ENCODE data around the gene SYTL1.
"Not testable (repeated sequence)": the region's sequence is repeated elsewhere in the genome, so short reads cannot be mapped to it uniquely, and the experiment has no call there.

Gene SYTL1

DNA sequence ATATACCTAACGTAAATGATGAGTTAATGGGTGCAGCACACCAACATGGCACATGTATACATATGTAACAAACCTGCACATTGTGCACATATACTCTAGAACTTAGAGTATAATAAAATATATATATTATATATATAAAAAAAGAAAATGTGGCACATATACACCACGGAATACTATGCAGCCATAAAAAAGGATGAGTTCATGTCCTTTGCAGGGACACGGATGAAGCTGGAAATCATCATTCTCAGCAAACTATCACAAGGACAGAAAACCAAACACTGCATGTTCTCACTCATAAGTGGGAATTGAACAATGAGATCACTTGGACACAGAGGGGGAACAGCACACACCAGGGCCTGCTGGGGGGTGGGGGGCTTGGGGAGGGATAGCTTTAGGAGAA, 43.0 kb downstream of the SYTL1 start:
- DNase-seq (ENCODE audit: low read depth in 2 of 2) = not testable (repeated sequence)

DNA sequence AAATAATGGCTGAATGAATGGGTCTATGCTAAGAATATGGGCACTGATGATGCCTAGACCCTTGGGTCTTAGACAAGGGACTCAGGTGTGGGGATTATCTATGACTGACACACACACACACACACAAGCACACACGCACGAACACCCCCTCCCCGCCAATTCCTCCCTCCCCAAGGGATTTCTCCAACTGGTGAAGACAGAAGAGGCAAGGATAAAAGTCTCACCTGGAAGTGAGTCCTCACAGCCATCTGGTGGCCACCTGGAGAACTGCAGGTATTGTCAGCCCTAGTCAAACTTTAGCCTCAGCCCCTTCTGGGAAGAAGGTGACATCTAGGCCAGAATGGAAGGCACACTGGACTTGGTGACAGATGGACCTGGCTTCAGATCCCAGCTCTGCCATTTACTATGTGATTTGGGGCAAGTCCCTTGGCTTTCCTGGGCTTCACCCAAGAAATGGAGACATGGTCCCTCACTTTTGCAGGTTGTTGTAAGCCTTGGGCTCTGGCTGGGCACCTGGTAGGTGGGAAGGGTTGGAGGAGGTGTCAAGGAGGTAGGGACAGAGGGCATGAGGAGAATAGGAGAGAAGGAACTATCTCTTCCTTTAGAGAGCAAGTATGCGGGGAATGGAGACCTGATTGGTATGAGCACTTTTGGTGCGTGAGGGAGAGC, 46.6 kb downstream of the SYTL1 start:
- no peak for DNase-seq (ENCODE audit: low read depth in 2 of 2)

- no peak for DNase-seq (ENCODE audit: low read depth in 2 of 2)
These were observed 49.8 kb downstream of the SYTL1 start for GRCh38 chr1:27391511-27392095.

- peak; percentile 83 to 84 for DNase-seq (ENCODE audit: low read depth in 2 of 2)
These were observed 50.4 kb downstream of the SYTL1 start, which contains the start of gene GPR3 for GRCh38 chr1:27392096-27392777. TSS of gene GPR3 (plus strand) at chr1:27392622. CDS start at chr1:27393799, 1,177 bp downstream.

DNA sequence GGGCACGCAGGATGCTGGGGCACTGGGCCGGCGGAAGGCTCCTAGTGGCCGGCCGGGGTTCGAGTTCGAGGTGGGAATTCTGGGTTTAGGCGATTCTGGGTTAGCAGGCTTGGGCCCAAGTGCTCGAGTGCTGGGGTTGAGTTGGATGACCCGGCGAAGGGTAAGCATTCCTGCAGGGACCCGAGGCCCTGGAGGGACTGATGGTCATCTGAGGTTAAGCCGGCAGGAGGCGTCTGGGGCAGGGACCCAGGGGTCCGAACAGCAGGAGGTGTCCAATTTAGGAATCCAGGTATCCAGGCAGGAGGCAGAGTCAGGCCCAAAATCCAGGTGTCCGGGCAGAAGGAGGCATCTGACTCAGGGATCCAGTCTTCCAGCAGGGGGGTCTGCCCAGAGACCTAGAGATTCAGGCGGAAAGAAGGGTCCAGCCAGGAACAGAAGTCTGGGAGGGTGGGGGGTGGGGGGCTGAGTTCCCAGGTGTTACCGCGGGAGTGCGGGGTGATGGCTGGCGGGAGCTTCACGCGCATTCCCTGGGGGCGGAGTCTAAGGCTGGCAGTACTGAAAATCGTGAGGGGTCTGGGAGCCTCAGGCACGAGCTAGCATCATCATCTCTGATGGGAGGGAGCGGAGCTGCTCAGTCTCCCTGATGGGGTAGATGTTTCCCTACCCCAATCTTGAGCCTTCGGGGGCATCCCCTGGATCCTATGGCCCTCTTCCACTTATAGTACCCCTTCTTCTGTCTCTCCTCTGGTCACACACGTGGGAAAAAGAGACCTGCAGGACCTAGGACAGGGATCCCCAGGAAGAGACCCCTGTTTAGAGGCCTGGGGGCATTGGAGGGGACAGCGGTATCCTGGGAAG, 51.2 kb downstream of the SYTL1 start:
- no peak for DNase-seq (ENCODE audit: low read depth in 2 of 2)

DNA sequence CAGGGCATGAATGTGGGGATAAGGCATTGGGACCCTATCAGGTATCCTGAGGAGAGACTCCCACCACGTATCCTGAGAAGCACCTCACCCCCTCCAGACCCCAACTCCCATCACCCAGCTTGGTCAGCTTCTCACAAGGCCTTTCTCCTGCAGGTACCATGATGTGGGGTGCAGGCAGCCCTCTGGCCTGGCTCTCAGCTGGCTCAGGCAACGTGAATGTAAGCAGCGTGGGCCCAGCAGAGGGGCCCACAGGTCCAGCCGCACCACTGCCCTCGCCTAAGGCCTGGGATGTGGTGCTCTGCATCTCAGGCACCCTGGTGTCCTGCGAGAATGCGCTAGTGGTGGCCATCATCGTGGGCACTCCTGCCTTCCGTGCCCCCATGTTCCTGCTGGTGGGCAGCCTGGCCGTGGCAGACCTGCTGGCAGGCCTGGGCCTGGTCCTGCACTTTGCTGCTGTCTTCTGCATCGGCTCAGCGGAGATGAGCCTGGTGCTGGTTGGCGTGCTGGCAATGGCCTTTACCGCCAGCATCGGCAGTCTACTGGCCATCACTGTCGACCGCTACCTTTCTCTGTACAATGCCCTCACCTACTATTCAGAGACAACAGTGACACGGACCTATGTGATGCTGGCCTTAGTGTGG, 51.9 kb downstream of the SYTL1 start:
- DNase-seq (ENCODE audit: low read depth in 2 of 2) = no peak

- no peak for DNase-seq (ENCODE audit: low read depth in 2 of 2)
These were observed 52.4 kb downstream of the SYTL1 start for GRCh38 chr1:27394282-27394658.

DNA sequence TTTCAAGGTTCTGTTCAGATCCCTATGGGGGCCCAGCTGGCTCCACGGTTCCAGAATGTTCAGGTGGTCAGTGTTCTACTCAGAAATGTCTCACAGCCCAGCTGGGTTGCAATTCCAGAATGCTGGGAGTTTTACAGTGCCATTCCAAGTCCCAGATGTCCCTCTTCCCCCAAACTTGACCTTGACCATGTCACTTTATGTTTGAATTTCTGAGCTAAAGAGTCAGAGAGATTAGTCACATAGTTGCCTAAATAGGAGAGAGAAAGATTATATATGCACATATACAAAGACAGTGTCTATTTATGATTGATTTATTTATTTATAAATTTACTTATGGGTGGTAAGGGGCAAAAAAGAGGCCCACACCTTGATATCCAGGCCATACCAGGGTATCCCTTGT, 53.1 kb downstream of the SYTL1 start:
- no peak for DNase-seq (ENCODE audit: low read depth in 2 of 2)

- peak in 1 of 2 experiments; percentile 44 for DNase-seq (ENCODE audit: low read depth in 2 of 2)
These were observed 53.8 kb downstream of the SYTL1 start for GRCh38 chr1:27395441-27396195.

DNA sequence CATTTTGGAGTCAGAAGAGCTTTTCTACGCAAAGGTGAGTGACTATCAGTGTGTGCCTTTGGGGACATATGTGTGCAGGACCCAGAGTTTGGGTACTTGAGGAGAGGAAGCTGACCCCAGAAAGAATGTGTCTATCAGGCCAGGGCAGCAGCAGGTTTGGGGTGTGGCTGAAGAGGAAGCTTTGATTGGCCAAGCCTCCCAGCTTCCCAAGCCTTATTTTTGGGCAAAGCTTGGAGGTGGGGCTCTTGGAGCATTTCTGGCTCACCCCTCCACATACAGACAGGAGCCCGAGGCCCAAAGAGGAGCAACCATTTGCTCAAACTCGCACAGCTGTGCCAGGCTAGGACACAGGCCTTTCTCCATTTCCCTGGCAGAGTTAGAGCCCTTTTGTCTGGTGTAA, 55.3 kb downstream of the SYTL1 start:
- DNase-seq (ENCODE audit: low read depth in 2 of 2) = no peak

- no peak for DNase-seq (ENCODE audit: low read depth in 2 of 2)
These were observed 55.9 kb downstream of the SYTL1 start for GRCh38 chr1:27397749-27398148.

DNA sequence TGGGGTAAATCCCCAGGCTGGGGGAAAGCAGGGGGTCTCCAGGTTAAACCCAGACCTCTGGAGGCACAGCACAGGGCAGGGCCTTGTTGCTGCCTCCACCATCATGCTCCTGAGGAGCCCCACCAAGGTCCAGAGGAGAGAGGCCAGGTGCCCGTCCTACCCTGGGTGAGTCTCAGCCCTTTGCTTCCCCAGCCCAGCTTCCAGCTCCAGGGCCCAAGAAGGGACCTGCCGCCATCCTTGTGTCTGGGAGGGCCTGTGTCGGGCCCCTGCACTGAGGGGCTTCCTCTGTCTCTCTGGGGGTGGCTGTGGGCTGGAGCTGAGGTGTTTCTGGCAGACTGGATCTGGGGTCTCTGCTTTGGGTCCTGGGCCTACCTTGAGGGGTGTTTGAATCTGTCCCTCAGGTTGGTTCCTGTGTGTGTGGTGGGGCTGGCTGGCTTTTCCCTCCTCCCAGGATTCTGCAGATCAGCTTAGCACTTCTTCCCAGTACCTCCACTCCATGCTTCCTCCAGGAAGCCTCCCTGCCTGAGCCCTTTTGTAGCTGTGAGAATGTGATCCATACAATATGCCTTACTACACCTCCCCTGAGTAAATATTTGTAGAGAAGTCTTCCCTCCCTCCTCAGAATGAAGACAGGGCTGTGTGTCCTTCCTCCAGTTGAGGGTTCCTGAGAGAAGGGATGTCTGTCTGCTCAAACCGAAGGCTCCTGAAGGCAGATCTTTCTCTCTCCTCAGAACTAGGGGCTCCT, 56.8 kb downstream of the SYTL1 start:
- DNase-seq (ENCODE audit: low read depth in 2 of 2) = no peak

DNA sequence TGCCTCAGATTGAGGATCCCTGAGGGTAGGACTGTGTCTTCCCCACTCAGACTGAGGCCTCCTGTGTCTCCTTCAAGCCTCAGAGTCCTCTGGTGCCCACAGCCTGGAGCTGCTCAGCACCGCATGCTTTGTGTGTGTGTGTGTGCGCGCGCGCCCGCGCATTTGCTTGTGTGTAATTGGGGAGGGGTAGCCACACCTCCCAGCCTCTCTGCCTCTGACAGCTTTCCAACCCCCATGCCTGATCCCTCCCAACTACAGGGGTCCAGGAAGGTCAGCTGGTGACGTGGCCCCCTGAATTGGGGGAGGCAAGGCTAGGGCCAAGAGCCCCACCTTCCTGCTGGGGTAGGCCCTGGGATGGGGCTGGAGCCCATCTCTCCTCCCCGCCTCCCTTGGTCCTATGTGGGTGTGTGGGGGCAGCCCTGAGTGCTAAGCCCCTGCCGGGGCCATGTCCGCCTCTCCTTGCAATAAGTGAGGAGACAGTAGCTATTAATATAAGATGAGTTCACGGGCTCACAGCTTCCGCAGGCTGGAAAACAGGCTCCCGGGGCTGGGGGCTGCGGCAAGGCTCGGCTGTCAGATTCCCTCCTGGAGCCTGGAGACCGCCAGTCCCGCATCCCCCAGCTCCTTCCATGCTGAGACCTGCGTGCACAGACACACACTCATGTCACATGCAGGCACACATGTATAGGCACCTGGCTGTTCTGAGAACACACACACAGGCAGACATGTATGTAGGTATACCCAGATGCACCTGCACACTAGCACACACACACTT, 57.6 kb downstream of the SYTL1 start:
- DNase-seq (ENCODE audit: low read depth in 2 of 2) = no peak

DNA sequence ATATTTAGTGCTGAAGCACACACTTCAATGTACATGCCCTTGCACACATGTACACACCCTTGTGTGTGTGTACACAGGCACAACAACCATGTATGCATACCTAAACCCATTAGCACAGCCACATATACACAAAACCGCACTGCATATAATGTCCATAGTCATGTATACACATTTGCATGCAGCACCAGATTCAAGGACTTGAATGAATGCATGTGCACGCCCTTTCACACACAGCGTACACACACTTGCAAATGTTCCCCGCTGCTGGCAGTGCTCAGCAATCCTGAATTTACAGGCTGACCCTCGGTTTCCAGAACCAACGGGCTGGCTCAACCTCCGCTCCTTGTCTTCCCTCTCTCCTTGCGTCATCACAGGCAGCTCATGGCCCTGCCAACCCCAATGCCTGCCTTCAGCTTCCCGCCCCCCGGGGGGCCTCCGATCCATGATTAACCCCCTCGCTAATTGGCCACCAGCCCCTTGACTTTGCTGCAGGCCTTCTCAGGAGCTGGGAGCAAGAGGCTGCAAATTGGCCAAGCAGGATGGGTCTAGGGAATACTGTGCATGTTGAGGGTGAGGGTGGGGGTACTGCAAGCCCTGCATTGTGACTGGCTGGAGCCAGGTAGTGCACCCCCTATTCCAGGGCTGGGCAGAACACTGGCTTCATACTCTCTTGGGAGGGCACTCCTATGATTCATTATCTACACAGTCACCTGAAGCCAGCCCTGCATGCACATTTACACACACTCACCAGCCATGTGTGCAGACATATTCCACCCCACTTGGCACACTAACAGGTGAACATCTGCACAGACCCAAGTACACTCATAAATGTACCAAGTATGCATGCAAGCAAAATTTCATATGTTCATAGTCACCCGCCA, 58.5 kb downstream of the SYTL1 start:
- no peak for DNase-seq (ENCODE audit: low read depth in 2 of 2)

DNA sequence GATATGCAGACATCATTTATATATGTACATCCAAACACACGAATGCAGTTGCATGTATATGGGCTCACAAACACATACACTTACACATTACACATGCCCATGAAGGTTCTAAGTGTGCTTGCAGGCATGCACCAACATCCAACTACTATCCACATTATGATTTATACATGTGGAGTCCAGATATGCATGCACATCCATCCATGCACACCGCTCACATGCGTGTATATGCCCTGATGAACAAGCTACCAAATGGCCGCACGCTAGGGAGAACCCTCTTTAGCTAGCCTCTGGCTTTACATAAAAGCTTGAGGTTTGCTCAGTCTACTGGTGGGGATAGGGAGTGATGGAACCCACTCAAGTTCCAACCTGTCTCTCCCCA, 59.1 kb downstream of the SYTL1 start:
- DNase-seq (ENCODE audit: low read depth in 2 of 2) = no peak

DNA sequence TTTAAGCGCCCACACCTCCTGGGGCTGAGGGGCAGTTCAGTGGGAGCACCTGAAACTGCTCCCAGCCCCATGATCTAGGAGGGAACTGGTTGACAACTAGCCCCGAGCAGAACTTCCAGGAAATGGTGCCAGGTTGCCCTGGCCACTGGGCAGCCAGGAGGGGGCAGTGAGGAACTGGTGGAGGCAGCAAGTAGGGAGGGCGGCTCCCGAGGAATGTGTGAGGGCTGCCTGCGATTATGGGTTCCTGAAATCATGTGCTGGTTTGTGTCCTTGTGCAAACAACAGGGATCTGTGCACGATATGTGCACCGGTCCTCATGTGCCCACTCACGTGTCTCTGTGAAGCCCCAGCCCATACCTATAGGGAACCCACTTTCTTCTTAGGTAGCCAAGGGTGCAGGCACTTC, 60.5 kb downstream of the SYTL1 start:
- DNase-seq (ENCODE audit: low read depth in 2 of 2) = no peak

DNA sequence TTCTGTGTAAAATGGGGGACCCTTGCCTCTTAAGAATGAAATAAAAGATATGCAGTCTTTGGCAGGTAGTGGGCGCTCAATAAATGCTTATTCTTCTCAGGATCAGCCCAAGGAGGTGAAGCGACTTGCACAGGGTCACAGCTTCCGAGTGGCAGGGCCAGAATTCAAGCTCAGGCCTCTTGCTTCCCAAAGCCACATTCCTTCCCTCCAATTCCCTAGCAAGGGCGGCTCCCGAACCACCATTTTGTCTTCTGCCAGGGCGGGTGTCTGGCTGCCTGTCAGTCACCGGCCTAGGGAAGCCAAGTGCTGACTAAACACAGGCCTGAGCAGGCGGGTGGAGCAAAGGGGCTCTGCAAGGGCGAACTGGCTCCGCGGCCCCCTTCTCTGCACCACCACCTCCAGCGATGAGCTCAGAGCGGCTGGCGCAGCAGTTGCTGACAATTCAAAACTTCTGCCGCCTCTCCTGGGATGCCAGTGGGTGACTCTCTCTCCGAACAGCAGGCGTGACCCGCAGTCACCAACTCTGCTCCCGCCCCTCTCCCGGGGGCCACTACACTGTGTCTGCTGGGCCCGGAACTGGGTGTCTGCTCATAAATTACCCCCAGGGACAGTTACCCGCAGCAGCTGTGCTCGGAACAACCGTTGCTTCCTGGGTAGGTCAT, 61.4 kb downstream of the SYTL1 start:
- DNase-seq (ENCODE audit: low read depth in 2 of 2) = no peak

Data from fibroblast of skin of left quadriceps (primary cell).